ENCODE results near the gene FLT1. TPM values are rescaled to one million over a fixed set of nuclear protein-coding genes. Genes with fewer than 3 reads are reported as not detected.
A peak's percentile ranks its signal among the peaks of the same experiment; 100 is the strongest.

FLT1 gene
- total RNA-seq, 3 donors from 2014 or later = 14.7 to 29.0 (median 18.8) TPM

- peaks cover 28% of the 10 kb centered on the region for H3K4me1 Mint-ChIP-seq (ENCODE audit: low read depth)
- ATAC-seq (no peak), DNase-seq (no peak)
- no peaks in the 10 kb centered on the region for H3K9me3 Mint-ChIP-seq
- H3K27me3 Mint-ChIP-seq (ENCODE audit: low read depth) = no peaks in the 10 kb centered on the region
- H3K36me3 Mint-ChIP-seq (ENCODE audit: insufficient read depth) = no peaks in the 10 kb centered on the region
- H3K4me3 Mint-ChIP-seq = no peak overlapping the region
These were observed 136.2 kb downstream of the FLT1 start for GRCh38 chr13:28358708-28359107.

DNA sequence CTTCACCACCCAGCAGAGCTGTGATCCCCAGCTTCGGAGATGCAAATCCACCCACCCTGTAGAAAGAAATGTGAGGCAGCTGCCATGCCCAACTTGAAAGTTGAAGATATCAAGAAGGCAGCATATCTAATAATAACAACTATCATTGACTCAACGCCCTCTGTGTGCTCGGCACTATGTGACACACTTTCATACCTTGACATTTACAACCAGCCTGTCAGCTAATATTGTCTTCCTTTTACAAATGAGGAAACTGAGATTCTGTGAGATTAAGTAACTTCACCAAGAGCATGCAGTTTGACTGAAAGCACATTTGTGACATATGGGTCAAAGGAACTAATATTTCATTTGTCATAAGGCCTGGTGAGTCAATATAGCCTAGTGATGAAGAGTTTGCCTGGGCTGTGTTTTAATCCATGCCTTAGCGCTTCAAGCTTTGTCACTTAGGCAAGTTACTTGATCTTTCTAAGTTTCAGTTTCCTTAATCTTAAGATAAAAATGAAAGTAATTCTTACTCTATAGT is 137.0 kb downstream of the FLT1 start:
- no peak for DNase-seq
- H3K9me3 Mint-ChIP-seq = no peaks in the 10 kb centered on the region

DNA sequence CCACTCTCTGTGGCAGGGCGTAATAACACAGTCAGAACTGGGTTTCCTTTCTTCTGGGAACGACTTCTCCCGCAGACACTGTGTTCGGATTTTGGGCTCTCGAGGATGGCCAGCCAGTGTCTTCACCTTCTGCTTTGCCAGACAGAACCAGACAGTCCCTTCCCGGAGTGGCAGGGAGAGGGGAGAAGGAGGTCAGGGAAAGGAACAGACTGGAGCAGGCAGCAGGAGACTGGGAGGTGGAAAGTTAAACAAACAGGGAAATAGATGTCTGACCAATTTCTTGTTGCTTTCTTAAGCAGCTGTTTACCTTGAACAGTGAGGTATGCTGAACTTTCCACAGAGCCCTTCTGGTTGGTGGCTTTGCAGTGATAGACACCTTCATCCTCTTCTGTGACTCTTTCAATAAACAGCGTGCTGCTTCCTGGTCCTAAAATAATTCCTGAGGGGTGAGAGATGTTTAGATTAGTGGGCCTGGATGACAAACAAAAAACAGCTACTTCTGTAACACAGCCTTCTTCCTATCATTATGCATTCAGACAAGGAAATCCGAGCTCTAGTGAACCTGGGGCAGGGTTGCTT is 137.6 kb downstream of the FLT1 start:
- Mint-ChIP-seq H3K9me3 (no peaks in the 10 kb centered on the region), H3K36me3 (ENCODE audit: insufficient read depth) (no peaks in the 10 kb centered on the region), H3K4me3 (no peak overlapping the region), H3K27me3 (ENCODE audit: low read depth) (no peaks in the 10 kb centered on the region), H3K4me1 (ENCODE audit: low read depth) (peaks cover 30% of the 10 kb centered on the region)
- ATAC-seq (no peak), DNase-seq (no peak)

More for the DNA sequence above, 137.0 kb downstream of the FLT1 start:
- Mint-ChIP-seq H3K36me3 (ENCODE audit: insufficient read depth) (no peaks in the 10 kb centered on the region), H3K27me3 (ENCODE audit: low read depth) (no peaks in the 10 kb centered on the region), H3K4me3 (no peak overlapping the region), H3K4me1 (ENCODE audit: low read depth) (peaks cover 30% of the 10 kb centered on the region)
- ATAC-seq = peak; percentile 67 to 79

DNA sequence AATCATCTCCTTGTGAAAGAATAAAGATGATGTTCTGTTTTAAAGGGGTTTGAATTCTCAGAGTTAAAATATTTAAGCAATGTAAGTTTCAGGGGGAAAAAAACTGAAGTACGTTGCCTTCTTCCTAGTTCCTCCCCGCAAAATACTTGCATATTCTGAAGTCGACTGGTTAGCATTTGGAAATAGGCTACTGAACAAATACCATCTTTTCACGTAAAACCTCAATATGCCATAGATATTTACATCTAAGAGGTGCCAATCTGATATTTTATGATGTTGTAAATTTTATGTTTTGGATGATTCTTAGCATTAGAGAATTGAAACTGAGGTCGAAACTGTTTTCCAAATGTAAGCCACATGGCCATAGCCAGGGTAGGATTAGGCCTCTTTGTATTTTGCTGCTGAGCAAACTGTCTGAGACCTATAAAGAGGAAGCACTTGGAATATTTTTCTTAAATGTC is 138.3 kb downstream of the FLT1 start:
- H3K27me3 Mint-ChIP-seq (ENCODE audit: low read depth) = no peaks in the 10 kb centered on the region
- no peak overlapping the region for H3K4me3 Mint-ChIP-seq
- peaks cover 30% of the 10 kb centered on the region for H3K4me1 Mint-ChIP-seq (ENCODE audit: low read depth)
- no peaks in the 10 kb centered on the region for H3K36me3 Mint-ChIP-seq (ENCODE audit: insufficient read depth)
- DNase-seq = no peak
- no peak for ATAC-seq
- no peaks in the 10 kb centered on the region for H3K9me3 Mint-ChIP-seq

- H3K4me3 Mint-ChIP-seq = no peak overlapping the region
- H3K9me3 Mint-ChIP-seq = no peaks in the 10 kb centered on the region
- no peaks in the 10 kb centered on the region for H3K36me3 Mint-ChIP-seq (ENCODE audit: insufficient read depth)
- ATAC-seq = peak; percentile 65 to 66
- DNase-seq = no peak
- peaks cover 30% of the 10 kb centered on the region for H3K4me1 Mint-ChIP-seq (ENCODE audit: low read depth)
- H3K27me3 Mint-ChIP-seq (ENCODE audit: low read depth) = no peaks in the 10 kb centered on the region
These were observed 139.0 kb downstream of the FLT1 start for GRCh38 chr13:28355822-28356371.

DNA sequence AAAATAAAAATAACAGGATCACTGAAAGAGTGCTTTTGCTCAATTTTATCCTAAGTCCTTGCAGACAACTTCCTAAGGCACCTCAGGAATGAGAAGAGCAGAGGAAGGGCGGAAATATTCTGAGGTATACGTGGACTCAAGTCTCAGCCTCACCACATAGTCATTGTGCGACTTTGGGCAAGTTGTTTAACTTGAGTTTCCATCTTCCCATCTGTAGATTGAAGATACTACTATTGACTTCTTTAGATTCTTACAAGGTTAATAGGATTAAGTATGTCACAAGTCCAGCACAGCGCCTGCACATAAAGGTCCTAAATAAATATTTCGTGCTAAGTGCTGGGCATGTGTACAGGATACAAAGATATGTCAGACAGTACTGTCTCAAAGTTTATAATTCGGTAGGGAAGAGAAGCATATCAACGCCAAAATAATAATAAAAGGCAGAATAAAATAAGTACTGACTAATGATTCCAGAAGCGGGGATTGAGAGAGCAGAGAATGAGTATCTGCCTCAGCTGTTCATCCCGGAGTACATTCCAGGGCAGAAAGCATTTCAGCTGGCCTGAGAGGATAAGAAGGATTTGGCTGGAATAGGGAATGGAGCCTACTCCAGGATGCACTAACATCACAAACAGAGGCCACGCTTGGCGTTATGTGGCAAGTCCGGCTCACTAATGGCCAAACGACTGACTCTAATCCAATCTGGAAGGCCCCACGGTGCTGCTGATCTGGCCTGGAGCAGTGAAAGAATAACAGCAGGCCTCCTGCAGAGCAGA is 139.7 kb downstream of the FLT1 start:
- Mint-ChIP-seq H3K27me3 (ENCODE audit: low read depth) (no peaks in the 10 kb centered on the region), H3K9me3 (no peaks in the 10 kb centered on the region), H3K4me1 (ENCODE audit: low read depth) (peaks cover 30% of the 10 kb centered on the region), H3K4me3 (no peak overlapping the region), H3K36me3 (ENCODE audit: insufficient read depth) (no peaks in the 10 kb centered on the region)
- DNase-seq (no peak), ATAC-seq (no peak)

DNA sequence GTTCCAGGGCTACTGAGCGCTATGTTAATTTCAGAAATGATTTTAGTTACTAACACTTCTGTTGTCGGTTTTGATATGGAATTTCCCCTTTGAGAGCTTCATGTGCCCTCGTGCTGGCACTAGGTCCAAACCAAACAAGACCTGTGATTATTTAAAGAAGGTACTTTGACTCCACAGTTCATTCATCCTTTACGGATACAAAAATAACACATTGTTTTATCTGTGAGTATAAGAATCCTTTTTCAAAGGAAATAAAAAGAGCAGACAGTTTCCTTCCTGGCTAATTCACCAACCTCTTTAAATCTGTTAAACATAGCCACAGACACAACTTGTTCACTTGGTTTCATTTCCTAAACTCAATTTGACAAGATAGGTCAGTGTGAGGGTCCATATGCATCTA is 141.2 kb downstream of the FLT1 start:
- Mint-ChIP-seq H3K4me1 (ENCODE audit: low read depth) (peaks cover 29% of the 10 kb centered on the region), H3K4me3 (no peak overlapping the region), H3K27me3 (ENCODE audit: low read depth) (no peaks in the 10 kb centered on the region), H3K36me3 (ENCODE audit: insufficient read depth) (no peaks in the 10 kb centered on the region), H3K9me3 (no peaks in the 10 kb centered on the region)
- DNase-seq = no peak
- no peak for ATAC-seq

- no peaks in the 10 kb centered on the region for H3K9me3 Mint-ChIP-seq
- ATAC-seq = no peak
- no peak overlapping the region for H3K4me3 Mint-ChIP-seq
- peaks cover 14% of the 10 kb centered on the region for H3K4me1 Mint-ChIP-seq (ENCODE audit: low read depth)
- no peaks in the 10 kb centered on the region for H3K36me3 Mint-ChIP-seq (ENCODE audit: insufficient read depth)
- peaks cover 3% of the 10 kb centered on the region for H3K27me3 Mint-ChIP-seq (ENCODE audit: low read depth)
- DNase-seq = no peak
These were observed 144.8 kb downstream of the FLT1 start for GRCh38 chr13:28349907-28350654.

DNA sequence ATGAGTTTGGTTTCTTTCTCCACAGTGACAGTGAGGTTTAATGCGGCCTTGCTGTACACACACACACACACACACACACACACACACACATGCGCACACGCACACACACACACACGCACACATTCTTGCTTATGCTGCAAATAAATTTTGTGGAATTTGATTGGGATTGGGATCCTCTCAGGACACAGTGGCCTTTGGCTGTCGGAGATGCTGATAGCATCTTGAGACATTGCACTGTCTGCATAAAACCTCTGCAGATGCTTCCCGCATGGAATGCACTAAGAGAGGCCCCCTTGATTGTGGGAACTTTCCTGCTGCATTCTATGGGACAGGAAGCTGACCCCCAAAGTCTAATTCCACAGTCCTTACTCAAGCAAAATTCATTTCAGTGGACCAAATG is 145.6 kb downstream of the FLT1 start:
- peaks cover 11% of the 10 kb centered on the region for H3K4me1 Mint-ChIP-seq (ENCODE audit: low read depth)
- H3K4me3 Mint-ChIP-seq = no peak overlapping the region
- H3K9me3 Mint-ChIP-seq = no peaks in the 10 kb centered on the region
- DNase-seq (no peak), ATAC-seq (no peak)
- H3K27me3 Mint-ChIP-seq (ENCODE audit: low read depth) = peaks cover 4% of the 10 kb centered on the region
- no peaks in the 10 kb centered on the region for H3K36me3 Mint-ChIP-seq (ENCODE audit: insufficient read depth)

DNA sequence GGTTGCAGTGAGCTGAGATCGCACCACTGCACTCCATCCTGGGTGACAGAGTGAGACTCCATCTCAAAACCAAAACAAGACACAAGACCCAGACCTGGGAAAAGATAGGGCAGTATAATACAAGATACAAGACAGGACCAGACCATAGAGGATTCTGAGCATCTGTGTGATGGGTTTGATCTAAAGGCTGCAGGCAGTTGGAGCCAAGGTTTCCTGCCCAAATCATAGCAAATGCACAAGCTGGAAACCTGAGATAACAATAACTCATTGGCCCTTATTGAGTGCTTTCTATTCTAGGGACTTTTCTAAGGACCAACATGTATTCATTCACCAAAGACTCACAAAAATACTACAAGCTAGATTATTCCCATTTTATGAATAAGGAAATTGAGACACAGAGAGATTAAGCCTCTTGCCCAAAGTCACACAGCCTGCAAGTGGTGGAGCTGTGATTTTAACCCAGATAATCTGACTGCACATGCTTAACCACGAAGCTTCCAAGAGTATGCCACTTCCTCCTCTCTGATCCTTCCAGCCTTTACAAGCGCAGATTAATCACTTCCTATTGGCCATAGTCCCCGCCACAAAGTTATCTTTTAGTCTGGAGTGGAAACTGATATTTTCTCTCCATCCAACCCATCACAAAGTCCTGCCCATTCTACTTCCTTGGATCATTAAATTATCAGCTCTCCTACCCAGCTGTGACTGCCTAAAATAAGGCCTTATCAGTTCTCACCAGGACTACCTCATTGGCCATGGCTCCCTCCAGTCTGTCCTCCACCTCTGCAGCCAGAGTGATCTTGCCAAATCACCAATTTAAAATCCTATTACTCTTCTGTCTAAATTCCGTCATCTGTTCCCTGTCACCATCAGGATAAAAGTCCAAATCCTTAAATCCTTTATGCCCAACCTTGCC is 147.2 kb downstream of the FLT1 start:
- H3K4me3 Mint-ChIP-seq = no peak overlapping the region

GRCh38 chr13:28346154-28346553 is 148.8 kb downstream of the FLT1 start:
- DNase-seq (no peak), ATAC-seq (no peak)
- Mint-ChIP-seq H3K4me3 (no peak overlapping the region), H3K4me1 (ENCODE audit: low read depth) (peaks cover 8% of the 10 kb centered on the region), H3K27me3 (ENCODE audit: low read depth) (peaks cover 4% of the 10 kb centered on the region), H3K9me3 (no peaks in the 10 kb centered on the region), H3K36me3 (ENCODE audit: insufficient read depth) (no peaks in the 10 kb centered on the region)

More for the DNA sequence above, 147.2 kb downstream of the FLT1 start:
- no peak for DNase-seq
- Mint-ChIP-seq H3K9me3 (no peaks in the 10 kb centered on the region), H3K4me1 (ENCODE audit: low read depth) (peaks cover 8% of the 10 kb centered on the region), H3K36me3 (ENCODE audit: insufficient read depth) (no peaks in the 10 kb centered on the region), H3K27me3 (ENCODE audit: low read depth) (peaks cover 4% of the 10 kb centered on the region)
- ATAC-seq = no peak

- Mint-ChIP-seq H3K4me3 (no peak overlapping the region), H3K36me3 (ENCODE audit: insufficient read depth) (no peaks in the 10 kb centered on the region), H3K4me1 (ENCODE audit: low read depth) (peaks cover 8% of the 10 kb centered on the region), H3K27me3 (ENCODE audit: low read depth) (peaks cover 4% of the 10 kb centered on the region), H3K9me3 (no peaks in the 10 kb centered on the region)
- DNase-seq (no peak), ATAC-seq (no peak)
These were observed 150.8 kb downstream of the FLT1 start for GRCh38 chr13:28344163-28344562.

DNA sequence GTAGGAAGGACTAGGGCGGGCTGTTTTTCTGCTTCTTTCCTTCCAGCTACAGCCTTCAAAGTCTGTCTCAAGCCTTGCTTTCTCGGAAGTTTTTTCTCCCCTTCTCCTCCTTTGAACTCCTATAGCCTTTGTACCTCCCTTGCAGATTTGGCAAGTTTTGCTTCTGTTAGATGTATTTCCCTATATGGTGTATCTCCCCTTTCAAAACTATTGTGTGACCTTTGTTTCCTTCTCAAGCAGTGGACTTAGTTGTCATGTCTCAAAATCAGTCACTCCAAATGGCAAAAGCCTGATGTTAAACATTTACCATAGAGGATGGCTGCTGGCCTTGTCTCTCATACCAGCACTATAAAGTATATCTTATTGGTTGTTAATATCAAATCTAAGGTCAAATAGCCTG is 152.7 kb downstream of the FLT1 start:
- peaks cover 4% of the 10 kb centered on the region for H3K27me3 Mint-ChIP-seq (ENCODE audit: low read depth)
- ATAC-seq (no peak), DNase-seq (no peak)
- no peaks in the 10 kb centered on the region for H3K36me3 Mint-ChIP-seq (ENCODE audit: insufficient read depth)
- H3K4me3 Mint-ChIP-seq = no peak overlapping the region
- H3K4me1 Mint-ChIP-seq (ENCODE audit: low read depth) = no peaks in the 10 kb centered on the region
- no peaks in the 10 kb centered on the region for H3K9me3 Mint-ChIP-seq
